ENCODE data around the gene KPNA1. TPM values are rescaled to one million over a fixed set of nuclear protein-coding genes. Genes with fewer than 3 reads are reported as not detected.

The KPNA1 gene
- total and polyA plus RNA-seq, 2 of the 13 experiments (the other 11 are each of a cell fraction or from before 2014, with no cell fraction given), result 15.4 to 30.0 TPM

- TF ChIP-seq ZNF460 (CRISPR knock-in tag; IDR thresholded peaks at IDR 0.05; ENCODE audit: borderline replicate concordance), result peak; percentile 17; the same call in 1 of the 2 replicates
- 0 out of 2 replicates have a peak, but pooled peaks have one; percentile 26 for TF ChIP-seq ZNF224 (CRISPR knock-in tag; IDR thresholded peaks at IDR 0.05)
- no peak for TF ChIP-seq NCOA5 (CRISPR knock-in tag; IDR thresholded peaks at IDR 0.05)
- no peak for TF ChIP-seq SNRNP70 (IDR thresholded peaks at IDR 0.05; ENCODE audit: low read depth, low read length)
- TF ChIP-seq MLXIP (CRISPR knock-in tag; IDR thresholded peaks at IDR 0.05; ENCODE audit: borderline replicate concordance), result no peak
- TF ChIP-seq POLR2G (IDR thresholded peaks at IDR 0.05; ENCODE audit: low read depth, low read length), result peak; percentile 85
- no peak for TF ChIP-seq SMARCE1 (IDR thresholded peaks at IDR 0.05; ENCODE audit: borderline replicate concordance)
- peak; percentile 87 for TF ChIP-seq ZFX (CRISPR knock-in tag; IDR thresholded peaks at IDR 0.05; ENCODE audit: low read depth)
- peak; percentile 91 for TF ChIP-seq ZFY (CRISPR knock-in tag; IDR thresholded peaks at IDR 0.05)
- TF ChIP-seq NR1H2 (CRISPR knock-in tag; IDR thresholded peaks at IDR 0.05; ENCODE audit: borderline replicate concordance, low read depth), result no peak
- no peak for TF ChIP-seq ZNF414 (CRISPR knock-in tag; IDR thresholded peaks at IDR 0.05)
- no peak for TF ChIP-seq ZNF24 (IDR thresholded peaks at IDR 0.05)
- TF ChIP-seq ONECUT2 (CRISPR knock-in tag; IDR thresholded peaks at IDR 0.05), result no peak
- no peak for TF ChIP-seq ZNF33A (CRISPR knock-in tag; IDR thresholded peaks at IDR 0.05; ENCODE audit: borderline replicate concordance)
- no peak for TF ChIP-seq EP300 (IDR thresholded peaks at IDR 0.05; ENCODE audit: low read depth in 2 of 2, low read length in 2 of 2)
- no peak for TF ChIP-seq EP300 (CRISPR knock-in tag; IDR thresholded peaks at IDR 0.05; ENCODE audit: borderline replicate concordance)
- no peak for TF ChIP-seq ZFP36 (IDR thresholded peaks at IDR 0.05; ENCODE audit: borderline replicate concordance, low read depth, low read length, partially characterized antibody)
- TF ChIP-seq SP1 (IDR thresholded peaks at IDR 0.05), result no peak
- no peak for TF ChIP-seq SP1 (CRISPR knock-in tag; IDR thresholded peaks at IDR 0.05)
- TF ChIP-seq ZFYVE20 (CRISPR knock-in tag; IDR thresholded peaks at IDR 0.05; ENCODE audit: borderline replicate concordance, low read depth), result no peak
- TF ChIP-seq ZGPAT (CRISPR knock-in tag; IDR thresholded peaks at IDR 0.05), result peak; percentile 86
- 0 out of 2 replicates have a peak, but pooled peaks have one; percentile 35 for TF ChIP-seq ZNF556 (CRISPR knock-in tag; IDR thresholded peaks at IDR 0.05; ENCODE audit: borderline replicate concordance)
These were observed 49.6 kb upstream of the KPNA1 start, which contains the start of the genes DTX3L and PARP9 (continued) for GRCh38 chr3:122564155-122564912.

Measured in HepG2 (cell line).